HG03095 (cell line): ENCODE results near the gene EFNA5.

Experiments
- ATAC-seq: cut with Tn5 transposase; IDR thresholded peaks from one replicate; pipeline ENCODE4 v1.9.1; 2021; ENCODE audit warnings: moderate library complexity; ENCODE audit not compliant: unreplicated experiment

The EFNA5 gene

GRCh38 chr5:107523029-107523680 lies 147.6 kb downstream of the EFNA5 start:
- no peak for ATAC-seq

DNA sequence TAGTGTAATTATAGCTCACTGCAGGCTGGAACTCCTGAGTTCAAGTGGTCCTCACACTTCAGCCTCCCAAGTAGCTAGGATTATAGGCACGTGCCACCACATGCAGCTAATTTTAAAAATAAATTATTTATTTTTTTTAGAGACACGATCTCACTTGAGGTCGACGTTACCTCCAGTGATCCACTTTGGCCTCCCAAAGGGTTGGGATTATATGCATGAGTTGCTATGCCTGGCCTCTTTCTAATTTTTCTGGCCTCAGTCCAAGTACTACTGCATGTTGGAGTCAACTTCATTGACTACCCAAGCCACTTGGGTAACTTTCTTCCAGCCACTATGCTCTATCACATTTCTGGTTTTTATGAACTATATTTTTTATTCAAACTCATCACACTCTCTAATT lies 148.3 kb downstream of the EFNA5 start:
- ATAC-seq: no peak

GRCh38 chr5:107519900-107520354 lies 150.8 kb downstream of the EFNA5 start:
- no peak for ATAC-seq

DNA sequence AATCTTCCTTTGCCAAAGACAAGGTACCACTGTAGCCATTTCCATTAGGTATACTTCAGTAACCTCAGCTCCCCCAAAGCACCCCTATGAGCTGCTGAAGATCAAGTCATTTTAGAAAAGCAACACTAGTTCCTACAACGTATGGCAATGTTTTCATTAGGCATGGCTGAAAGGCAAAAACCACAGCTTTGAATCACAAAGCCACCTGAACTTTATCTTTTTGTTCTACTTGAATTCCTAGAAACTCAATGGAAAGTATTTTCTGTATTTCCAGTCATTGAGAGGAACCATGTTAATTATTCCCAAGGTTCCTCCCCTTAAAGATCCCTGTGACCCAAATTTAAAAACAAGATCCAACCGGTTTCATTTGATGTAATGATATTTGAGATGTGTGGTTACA lies 152.1 kb downstream of the EFNA5 start:
- ATAC-seq: no peak

DNA sequence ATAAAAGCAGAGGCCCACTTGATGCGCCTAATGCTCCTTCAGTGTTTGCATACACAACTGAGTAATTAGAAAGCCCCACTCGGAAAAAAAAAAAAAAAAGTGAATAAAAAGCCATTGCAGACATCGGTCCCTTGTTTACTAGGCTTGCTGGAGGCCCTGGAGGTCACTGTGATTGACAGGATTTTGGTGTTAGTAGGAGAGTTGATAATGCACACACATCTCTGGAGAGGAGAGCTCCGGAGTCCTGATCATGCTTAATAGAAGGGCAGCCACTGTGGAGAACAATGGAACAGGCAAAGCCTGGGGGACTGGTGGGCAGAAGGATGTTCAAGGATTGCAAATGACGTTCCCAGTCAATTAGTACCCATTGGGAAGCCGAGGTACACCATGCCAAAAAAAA lies 152.5 kb downstream of the EFNA5 start:
- ATAC-seq: no peak

DNA sequence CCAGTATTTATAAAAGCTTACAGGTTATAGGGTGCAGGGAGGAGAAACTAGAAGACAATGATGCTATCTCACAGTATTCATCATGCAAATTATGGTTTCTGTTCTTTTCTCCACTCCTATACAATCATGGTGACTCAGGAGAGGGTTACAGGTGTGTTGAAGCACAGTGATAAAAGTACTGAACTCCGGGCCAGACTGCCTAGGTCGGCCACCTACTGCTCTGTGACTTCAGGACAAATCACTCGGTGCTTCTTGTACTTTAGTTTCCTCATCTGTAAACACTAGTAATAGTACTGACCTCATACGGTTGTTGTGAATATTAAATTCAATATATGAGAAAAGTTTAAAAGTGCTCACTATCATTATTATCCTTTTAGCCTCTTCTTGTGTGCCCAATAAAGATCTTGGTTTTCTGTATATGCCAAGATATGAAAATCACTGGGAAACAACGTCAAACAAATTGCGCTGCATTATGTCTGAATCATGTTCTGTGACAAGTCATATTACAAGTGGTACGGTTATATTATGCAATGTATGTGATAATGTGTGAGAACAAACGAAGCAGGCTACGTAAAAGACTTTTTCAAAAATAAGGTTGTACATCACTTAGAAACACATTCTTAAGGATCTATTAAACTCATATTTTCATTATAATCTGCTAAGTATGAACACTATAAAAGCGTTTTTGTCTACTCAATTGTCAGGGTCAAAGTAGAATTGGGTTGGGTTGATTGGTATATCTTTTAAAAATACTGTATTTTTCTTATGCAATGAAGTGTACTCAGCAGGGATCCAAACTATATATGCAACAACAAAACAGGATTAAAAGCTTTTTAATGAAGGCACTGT lies 153.3 kb downstream of the EFNA5 start:
- ATAC-seq: no peak

DNA sequence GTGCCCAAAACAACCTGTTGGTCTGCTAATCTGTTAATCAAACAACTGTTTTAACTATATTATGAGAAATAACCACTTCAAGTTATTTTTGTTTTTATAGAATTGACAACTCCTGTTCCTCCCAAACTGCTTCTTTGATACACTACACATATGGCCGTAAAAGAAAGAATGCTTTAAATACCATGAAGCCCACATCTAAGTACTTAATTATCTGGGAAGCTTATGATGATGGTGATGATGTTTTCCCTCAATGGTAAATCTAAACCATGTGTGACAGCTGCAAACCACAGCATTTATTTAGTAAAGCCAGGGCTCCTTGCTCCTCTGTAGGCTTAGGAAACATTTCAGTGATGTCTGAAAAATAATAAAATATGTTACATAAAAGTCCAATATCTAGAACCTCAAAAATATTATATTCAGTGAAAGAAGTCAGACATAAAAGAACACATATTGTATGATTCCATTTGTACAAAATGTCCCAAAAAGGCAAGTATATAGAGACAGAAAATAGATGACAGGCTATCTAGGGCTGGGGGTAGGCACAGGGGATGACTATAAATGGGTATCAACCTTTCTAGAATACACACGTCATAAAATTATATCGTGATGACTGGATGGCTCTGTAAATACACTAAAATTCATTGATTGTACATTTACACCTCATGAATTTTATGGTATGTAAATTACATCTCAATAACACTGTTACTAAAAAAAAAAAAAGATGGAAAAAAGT lies 154.1 kb downstream of the EFNA5 start:
- no peak for ATAC-seq

- ATAC-seq: no peak
Observed at GRCh38 chr5:107515521-107516080, 155.1 kb downstream of the EFNA5 start.

GRCh38 chr5:107514305-107514704 lies 156.4 kb downstream of the EFNA5 start:
- ATAC-seq: no peak

GRCh38 chr5:107513337-107514085 lies 157.2 kb downstream of the EFNA5 start:
- no peak for ATAC-seq

GRCh38 chr5:107512029-107512428 lies 158.7 kb downstream of the EFNA5 start:
- no peak for ATAC-seq

- ATAC-seq: no peak
Observed at GRCh38 chr5:107510125-107510524, 160.6 kb downstream of the EFNA5 start.

- ATAC-seq: no peak
Observed at GRCh38 chr5:107508097-107508496, 162.6 kb downstream of the EFNA5 start.

GRCh38 chr5:107505763-107506534 lies 164.8 kb downstream of the EFNA5 start:
- no peak for ATAC-seq

GRCh38 chr5:107504424-107504823 lies 166.3 kb downstream of the EFNA5 start:
- no peak for ATAC-seq

DNA sequence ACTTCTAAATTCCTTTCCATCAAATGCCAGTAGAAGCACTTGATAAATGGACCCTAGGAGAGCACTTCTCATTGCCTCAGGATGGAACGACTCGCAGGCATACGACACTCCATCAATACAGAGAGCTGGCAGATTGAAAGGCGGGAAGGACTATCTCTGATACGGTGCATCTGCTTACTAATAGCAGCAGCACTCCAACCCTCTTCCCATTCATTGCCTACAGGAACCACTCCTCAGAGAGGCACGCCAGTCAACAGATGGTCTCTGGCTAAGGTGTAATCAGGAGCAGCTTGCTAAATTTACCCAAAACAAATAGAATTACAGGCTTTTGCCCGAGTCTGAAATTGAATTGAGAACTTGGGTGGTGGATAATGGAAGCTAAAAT lies 168.1 kb downstream of the EFNA5 start:
- ATAC-seq: no peak

DNA sequence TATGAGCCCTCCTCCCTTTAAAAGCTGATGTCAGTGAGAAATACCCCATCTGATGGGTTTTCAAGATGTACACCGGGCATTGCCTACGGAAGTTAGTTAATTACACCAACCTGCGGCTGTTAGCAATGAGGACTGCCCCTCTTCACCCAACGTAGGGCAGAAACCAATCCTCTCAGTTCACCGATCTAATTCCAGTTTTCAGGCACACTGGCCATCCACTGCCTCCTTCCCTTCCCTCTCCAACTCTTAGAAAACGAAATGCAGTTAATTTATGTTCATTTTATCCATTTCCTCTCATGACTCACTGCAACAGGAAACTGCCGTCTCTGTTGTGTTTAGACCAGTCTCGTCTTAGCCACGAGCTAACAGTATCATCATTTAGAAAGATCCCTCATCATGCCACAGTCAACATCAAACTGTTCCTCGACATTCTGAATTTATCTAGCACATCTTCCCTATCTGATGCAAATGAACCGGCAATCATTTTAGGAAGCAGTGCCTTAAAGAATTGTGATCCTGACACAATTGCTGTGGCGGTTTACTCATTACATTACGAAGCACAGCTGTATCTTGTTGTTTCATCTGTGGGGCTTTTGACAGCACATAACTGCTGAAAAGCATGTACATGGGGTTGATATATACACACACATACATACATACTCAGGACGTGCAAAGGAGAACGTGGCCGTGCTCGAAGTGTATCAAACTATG lies 168.6 kb downstream of the EFNA5 start:
- ATAC-seq: no peak

DNA sequence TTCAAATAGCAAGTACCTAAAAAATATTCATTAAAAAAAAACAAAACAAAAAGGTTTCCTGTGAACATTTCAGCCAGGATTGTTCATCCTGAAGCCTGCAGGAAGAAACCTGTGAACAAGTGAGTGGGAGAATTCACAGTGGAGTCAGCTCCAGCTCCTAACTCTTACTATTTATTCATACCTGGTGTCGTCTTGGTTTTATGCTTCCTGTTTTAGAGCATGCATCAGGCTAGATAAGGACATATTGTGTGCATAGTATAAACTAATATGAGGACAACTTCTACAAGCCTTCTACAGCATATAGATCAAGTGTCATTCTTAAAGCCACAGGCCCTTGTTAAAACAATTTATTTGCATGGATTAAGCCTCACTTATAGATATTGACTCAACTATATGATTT lies 169.9 kb downstream of the EFNA5 start:
- no peak for ATAC-seq

- no peak for ATAC-seq
Observed at GRCh38 chr5:107500347-107500746, 170.4 kb downstream of the EFNA5 start.
